Measurements from ENCODE around the gene PWWP2B. TPM values are rescaled to one million over a fixed set of nuclear protein-coding genes. Genes with fewer than 3 reads are reported as not detected.
"Not testable (repeated sequence)": the region's sequence is repeated elsewhere in the genome, so short reads cannot be mapped to it uniquely, and the experiment has no call there.

Gene PWWP2B
- total and polyA plus RNA-seq, 9 of the 15 experiments (the other 6 are each of a cell fraction or from before 2014, with no cell fraction given), result 0.07 to 9.2 (median 1.6) TPM; not detected in 1

- intact Hi-C loops (cut with micrococcal nuclease), result loop anchor here (1.0 kb wide), 1 partner anchor 129 kb away; no protein-coding TSS in a partner anchor
- POLR2A ChIA-PET; BruUV-seq (replicated peaks); H3K27ac ChIP-seq (ENCODE audit: extremely low read depth, low read depth, low read length); H3K9me3 ChIP-seq (replicated peaks; ENCODE audit: control insufficient read depth, insufficient read depth, low read depth, low read length); H3K4me3 ChIP-seq; H4K20me1 ChIP-seq (replicated peaks; ENCODE audit: control insufficient read depth, insufficient read depth, low read length); H3K9me1 ChIP-seq (ENCODE audit: control insufficient read depth, insufficient read depth, low read length); H3K4me2 ChIP-seq (ENCODE audit: insufficient read depth, low read length); H3K79me2 ChIP-seq (ENCODE audit: control insufficient read depth, insufficient read depth, low read length); H2AFZ ChIP-seq (ENCODE audit: low read depth, low read length); in situ Hi-C loops (cut with MboI); H3K36me3 ChIP-seq (ENCODE audit: control insufficient read depth, insufficient read depth, low read length); H3K9ac ChIP-seq (ENCODE audit: insufficient read depth in 1 of 2, low read depth in 2 of 2, low read length in 2 of 2); H3K27me3 ChIP-seq (ENCODE audit: control insufficient read depth in 2 of 2, insufficient read depth in 2 of 2, low read length in 2 of 2): not testable (repeated sequence)
- FAIRE-seq (peak; percentile 77), DNase-seq (ENCODE audit: extremely low read depth in 1 of 4, low spot score in 3 of 4) (peak; percentile 75 to 78 (median 76)), ATAC-seq (peak; percentile 93)
- peaks cover 0 to 28% of the 10 kb centered on the region in 2 experiments; a peak in 2 of 5 replicates for H3K4me1 ChIP-seq (replicated peaks in 1 of 2; ENCODE audit: control insufficient read depth in 2 of 2, insufficient read depth in 2 of 2, low read length in 2 of 2)
- CTCF ChIA-PET (ENCODE audit: low intra/inter-chr PET ratio), result interaction anchor here (1.2 to 1.4 kb wide), 2 partner anchors 101 to 130 kb away, joined by 4 to 5 read pairs; no protein-coding TSS in a partner anchor
- 17% methylated on average over 7 of the region's 44 CpGs for WGBS (ENCODE audit: insufficient coverage, low coverage, missing lambda C conversion rate)
- TF ChIP-seq CTCF (IDR thresholded peaks at IDR 0.05 in 2 of 3, conservative IDR thresholded peaks at IDR 0.05 in 1 of 3; ENCODE audit: insufficient read depth in 2 of 3, low read depth in 1 of 3, low read length in 3 of 3) (peak; percentile 70 to 78 (median 78)), STAG1 (CRISPR knock-in tag; IDR thresholded peaks at IDR 0.05; ENCODE audit: borderline replicate concordance) (peak; percentile 33; the same call in 1 of the 2 replicates), CREM (IDR thresholded peaks at IDR 0.05; ENCODE audit: low read depth) (peak; percentile 16; the same call in 1 of the 2 replicates), SMC3 (conservative IDR thresholded peaks at IDR 0.05; ENCODE audit: insufficient read depth, low read depth, low read length) (peak; percentile 68), BHLHE40 (IDR thresholded peaks at IDR 0.05; ENCODE audit: low read length) (0 out of 2 replicates have a peak, but pooled peaks have one; percentile 13), RAD21 (CRISPR knock-in tag; conservative IDR thresholded peaks at IDR 0.05 in 1 of 2, IDR thresholded peaks at IDR 0.05 in 1 of 2) (peak; percentile 45 to 72), ZBTB33 (CRISPR knock-in tag; IDR thresholded peaks at IDR 0.05) (0 out of 2 replicates have a peak, but pooled peaks have one; percentile 29)
- TF ChIP-seq, protein P1, sequence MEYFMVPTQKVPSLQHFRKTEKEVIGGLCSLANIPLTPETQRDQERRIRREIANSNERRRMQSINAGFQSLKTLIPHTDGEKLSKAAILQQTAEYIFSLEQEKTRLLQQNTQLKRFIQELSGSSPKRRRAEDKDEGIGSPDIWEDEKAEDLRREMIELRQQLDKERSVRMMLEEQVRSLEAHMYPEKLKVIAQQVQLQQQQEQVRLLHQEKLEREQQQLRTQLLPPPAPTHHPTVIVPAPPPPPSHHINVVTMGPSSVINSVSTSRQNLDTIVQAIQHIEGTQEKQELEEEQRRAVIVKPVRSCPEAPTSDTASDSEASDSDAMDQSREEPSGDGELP (CRISPR knock-in tag; IDR thresholded peaks at IDR 0.05; ENCODE audit: borderline replicate concordance), result peak; percentile 23; the same call in 1 of the 2 replicates
Measured at GRCh38 chr10:132352462-132353308, 44.3 kb upstream of the PWWP2B start.

All from K562 (cell line).